WTC11 (cell line): Measurements from ENCODE around the gene DIPK2A. TPM values are rescaled to one million over a fixed set of nuclear protein-coding genes. Genes with fewer than 3 reads are reported as not detected.
A peak's percentile ranks its signal among the peaks of the same experiment; 100 is the strongest.

ENCODE experiments used
- ATAC-seq: fragments of 200-7000 bp; cut with Tn5 transposase; 2 replicates; pipeline ENCODE4 v1.10.0; 2021; ENCODE audit warnings: mild to moderate bottlenecking, moderate library complexity
- CTCF ChIA-PET: fragments of 300-600 bp; sonication (Branson Sonifier 250); formaldehyde crosslinking; loops from one replicate; lab custom pipeline; 2021; ENCODE audit warnings: antibody characterized with exemption; lab: Charles Lee
- POLR2A ChIA-PET: fragments of 350-600 bp; sonication (Branson Sonifier 250); formaldehyde crosslinking; loops from one replicate; lab custom pipeline; 2021; ENCODE audit warnings: antibody characterized with exemption; lab: Charles Lee
- DNase-seq: peaks from one replicate; pipeline ENCODE4 v3.0.0; 2021; ENCODE audit warnings: low spot score
- H3K27ac Mint-ChIP-seq: 2 replicates; pipeline ENCODE4 v1.8.0; 2021; ENCODE audit warnings: mixed read lengths
- H3K27me3 Mint-ChIP-seq: 2 replicates; pipeline ENCODE4 v1.8.0; 2021; ENCODE audit warnings: low read depth, mild to moderate bottlenecking, moderate library complexity, mixed read lengths
- H3K36me3 Mint-ChIP-seq: 2 replicates; pipeline ENCODE4 v1.8.0; 2021; ENCODE audit warnings: mixed read lengths
- H3K4me1 Mint-ChIP-seq: 2 replicates; pipeline ENCODE4 v1.8.0; 2022; ENCODE audit warnings: mixed read lengths
- H3K4me3 Mint-ChIP-seq: 2 replicates; pipeline ENCODE4 v1.8.0; 2021; ENCODE audit warnings: mild to moderate bottlenecking, moderate library complexity, mixed read lengths
- H3K9me3 Mint-ChIP-seq: 2 replicates; pipeline ENCODE4 v1.8.0; 2021; ENCODE audit warnings: mixed read lengths
- CBFB ChIP-seq: sonication (generic); formaldehyde crosslinking; IDR thresholded peaks from 2 replicates; pipeline ENCODE4 v1.8.1; 2022; ENCODE audit warnings: mild to moderate bottlenecking, low read depth, missing genetic modification reagents
- ESRRA ChIP-seq: sonication (generic); formaldehyde crosslinking; IDR thresholded peaks from 2 replicates; pipeline ENCODE4 v1.8.1; 2022; ENCODE audit warnings: mild to moderate bottlenecking, missing genetic modification reagents, borderline replicate concordance
- FOXK1 ChIP-seq: sonication (generic); formaldehyde crosslinking; IDR thresholded peaks from 2 replicates; pipeline ENCODE4 v1.8.0; 2022; ENCODE audit warnings: mild to moderate bottlenecking, moderate library complexity, missing genetic modification reagents
- GTF2I ChIP-seq: fragments of 250-450 bp; sonication (Bioruptor Pico); conservative IDR thresholded peaks from 2 replicates; pipeline ENCODE4 v1.4.0; 2021; ENCODE audit warnings: mild to moderate bottlenecking
- TEAD1 ChIP-seq: sonication (generic); formaldehyde crosslinking; IDR thresholded peaks from 2 replicates; pipeline ENCODE4 v1.8.0; 2022; ENCODE audit warnings: mild to moderate bottlenecking, missing genetic modification reagents
- ZNF138 ChIP-seq: sonication (generic); formaldehyde crosslinking; conservative IDR thresholded peaks from 2 replicates; pipeline ENCODE4 v1.8.1; 2022; ENCODE audit warnings: mild to moderate bottlenecking, moderate library complexity, missing genetic modification reagents
- ZNF219 ChIP-seq: sonication (generic); formaldehyde crosslinking; IDR thresholded peaks from 2 replicates; pipeline ENCODE4 v1.8.0; 2023; ENCODE audit warnings: missing genetic modification reagents, mild to moderate bottlenecking, borderline replicate concordance
- ZNF232 ChIP-seq: sonication (generic); formaldehyde crosslinking; IDR thresholded peaks from 2 replicates; pipeline ENCODE4 v1.8.0; 2022; ENCODE audit warnings: mild to moderate bottlenecking, missing genetic modification reagents
- ZNF423 ChIP-seq: fragments of 250-450 bp; sonication (Bioruptor Pico); IDR thresholded peaks from 2 replicates; pipeline ENCODE4 v2.1.2; 2022; ENCODE audit warnings: mild to moderate bottlenecking, moderate library complexity
- total RNA-seq: library from RNA; stranded (reverse); gene quantifications from 3 replicates; pipeline ENCODE4 v1.2.3, GENCODE V29; 2021
- TF ChIP-seq, protein P1 (sequence below): fragments of 250-450 bp; sonication (Bioruptor Pico); IDR thresholded peaks from 2 replicates; pipeline ENCODE4 v1.9.0; 2021; ENCODE audit warnings: mild to moderate bottlenecking, borderline replicate concordance
- TF ChIP-seq, protein P2 (sequence below): fragments of 250-450 bp; sonication (Bioruptor Pico); IDR thresholded peaks from 2 replicates; pipeline ENCODE4 v1.9.0; 2021; ENCODE audit warnings: mild to moderate bottlenecking
- TF ChIP-seq, protein P3 (sequence below): sonication (generic); formaldehyde crosslinking; IDR thresholded peaks from 2 replicates; pipeline ENCODE4 v1.8.0; 2022; ENCODE audit warnings: mild to moderate bottlenecking, missing genetic modification reagents
- TF ChIP-seq, protein P4 (sequence below): sonication (generic); formaldehyde crosslinking; IDR thresholded peaks from 2 replicates; pipeline ENCODE4 v1.8.0; 2023; ENCODE audit warnings: missing genetic modification reagents, mild to moderate bottlenecking, borderline replicate concordance
- TF ChIP-seq, protein P5 (sequence below): sonication (generic); formaldehyde crosslinking; IDR thresholded peaks from 2 replicates; pipeline ENCODE4 v1.8.1; 2023; ENCODE audit warnings: mild to moderate bottlenecking, missing genetic modification reagents, moderate library complexity
- TF ChIP-seq, protein P6 (sequence below): sonication (generic); formaldehyde crosslinking; IDR thresholded peaks from 2 replicates; pipeline ENCODE4 v1.8.1; 2022; ENCODE audit warnings: low read depth, missing genetic modification reagents, borderline replicate concordance
- TF ChIP-seq, protein P7 (sequence below): sonication (generic); formaldehyde crosslinking; IDR thresholded peaks from 2 replicates; pipeline ENCODE4 v1.8.0; 2023; ENCODE audit warnings: mild to moderate bottlenecking, missing genetic modification reagents

DIPK2A gene
- total RNA-seq, 1 experiment from 2014 or later = 35.1 TPM

DNA sequence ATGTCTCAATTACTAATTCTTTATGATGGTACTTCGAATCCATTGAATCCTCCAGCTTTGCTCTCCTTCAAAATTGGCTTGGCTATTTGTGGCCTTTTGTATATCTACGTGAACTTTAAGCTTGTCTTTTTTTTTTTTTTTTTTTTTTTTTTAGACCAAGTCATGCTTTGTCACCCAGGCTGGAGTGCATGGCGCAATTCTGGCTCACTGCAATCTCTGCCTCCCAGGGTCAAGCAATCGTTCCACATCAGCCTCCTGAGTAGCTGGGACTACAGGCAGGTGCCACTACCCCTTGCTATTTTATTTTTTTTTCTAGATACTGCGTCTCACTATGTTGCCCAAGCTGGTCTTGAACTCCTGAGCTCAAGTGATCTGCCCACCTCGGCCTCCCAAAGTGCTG lies 7.7 kb upstream of the DIPK2A start (continued):
- TF ChIP-seq, protein P1, sequence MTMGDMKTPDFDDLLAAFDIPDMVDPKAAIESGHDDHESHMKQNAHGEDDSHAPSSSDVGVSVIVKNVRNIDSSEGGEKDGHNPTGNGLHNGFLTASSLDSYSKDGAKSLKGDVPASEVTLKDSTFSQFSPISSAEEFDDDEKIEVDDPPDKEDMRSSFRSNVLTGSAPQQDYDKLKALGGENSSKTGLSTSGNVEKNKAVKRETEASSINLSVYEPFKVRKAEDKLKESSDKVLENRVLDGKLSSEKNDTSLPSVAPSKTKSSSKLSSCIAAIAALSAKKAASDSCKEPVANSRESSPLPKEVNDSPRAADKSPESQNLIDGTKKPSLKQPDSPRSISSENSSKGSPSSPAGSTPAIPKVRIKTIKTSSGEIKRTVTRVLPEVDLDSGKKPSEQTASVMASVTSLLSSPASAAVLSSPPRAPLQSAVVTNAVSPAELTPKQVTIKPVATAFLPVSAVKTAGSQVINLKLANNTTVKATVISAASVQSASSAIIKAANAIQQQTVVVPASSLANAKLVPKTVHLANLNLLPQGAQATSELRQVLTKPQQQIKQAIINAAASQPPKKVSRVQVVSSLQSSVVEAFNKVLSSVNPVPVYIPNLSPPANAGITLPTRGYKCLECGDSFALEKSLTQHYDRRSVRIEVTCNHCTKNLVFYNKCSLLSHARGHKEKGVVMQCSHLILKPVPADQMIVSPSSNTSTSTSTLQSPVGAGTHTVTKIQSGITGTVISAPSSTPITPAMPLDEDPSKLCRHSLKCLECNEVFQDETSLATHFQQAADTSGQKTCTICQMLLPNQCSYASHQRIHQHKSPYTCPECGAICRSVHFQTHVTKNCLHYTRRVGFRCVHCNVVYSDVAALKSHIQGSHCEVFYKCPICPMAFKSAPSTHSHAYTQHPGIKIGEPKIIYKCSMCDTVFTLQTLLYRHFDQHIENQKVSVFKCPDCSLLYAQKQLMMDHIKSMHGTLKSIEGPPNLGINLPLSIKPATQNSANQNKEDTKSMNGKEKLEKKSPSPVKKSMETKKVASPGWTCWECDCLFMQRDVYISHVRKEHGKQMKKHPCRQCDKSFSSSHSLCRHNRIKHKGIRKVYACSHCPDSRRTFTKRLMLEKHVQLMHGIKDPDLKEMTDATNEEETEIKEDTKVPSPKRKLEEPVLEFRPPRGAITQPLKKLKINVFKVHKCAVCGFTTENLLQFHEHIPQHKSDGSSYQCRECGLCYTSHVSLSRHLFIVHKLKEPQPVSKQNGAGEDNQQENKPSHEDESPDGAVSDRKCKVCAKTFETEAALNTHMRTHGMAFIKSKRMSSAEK (CRISPR knock-in tag) = no peak

DNA sequence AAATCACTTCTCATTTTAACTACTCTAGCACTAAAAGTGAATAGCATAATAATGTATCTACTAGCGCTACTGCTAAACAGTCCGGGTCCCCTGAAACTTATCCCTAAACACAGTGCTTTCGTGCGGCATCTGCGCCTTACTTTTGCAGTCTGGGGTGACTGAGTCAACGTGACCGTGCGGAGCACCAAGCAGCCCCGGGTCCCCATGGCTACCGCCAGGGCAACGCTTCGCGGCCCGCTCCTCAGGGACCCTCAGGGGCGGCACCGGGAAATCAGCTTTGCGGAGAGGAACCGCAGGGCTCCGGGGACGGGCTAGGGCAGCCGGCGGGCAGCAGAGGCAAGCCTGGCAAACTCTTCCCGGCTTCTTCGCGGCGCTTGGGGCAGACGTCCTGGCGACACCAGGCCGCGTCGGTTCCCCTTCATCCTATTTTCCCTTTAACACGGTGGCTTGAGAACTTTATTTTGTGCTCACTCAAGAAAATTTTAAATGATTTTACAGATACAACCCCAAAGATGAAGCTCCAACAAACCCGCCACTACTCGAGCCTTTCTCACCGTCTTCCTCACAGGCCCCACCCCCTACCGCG lies 757 bp upstream of the DIPK2A start:
- TF ChIP-seq ESRRA (no peak), GTF2I (CRISPR knock-in tag) (no peak), ZNF232 (CRISPR knock-in tag) (no peak), ZNF423 (CRISPR knock-in tag) (0 out of 2 replicates have a peak, but pooled peaks have one; percentile 19), FOXK1 (0 out of 2 replicates have a peak, but pooled peaks have one; percentile 39), CBFB (CRISPR knock-in tag) (no peak), ZNF219 (CRISPR knock-in tag) (no peak), ZNF138 (CRISPR knock-in tag) (no peak), TEAD1 (CRISPR knock-in tag) (0 out of 2 replicates have a peak, but pooled peaks have one; percentile 15)
- TF ChIP-seq, protein P2, sequence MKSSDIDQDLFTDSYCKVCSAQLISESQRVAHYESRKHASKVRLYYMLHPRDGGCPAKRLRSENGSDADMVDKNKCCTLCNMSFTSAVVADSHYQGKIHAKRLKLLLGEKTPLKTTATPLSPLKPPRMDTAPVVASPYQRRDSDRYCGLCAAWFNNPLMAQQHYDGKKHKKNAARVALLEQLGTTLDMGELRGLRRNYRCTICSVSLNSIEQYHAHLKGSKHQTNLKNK (CRISPR knock-in tag) = no peak
- TF ChIP-seq, protein P3, sequence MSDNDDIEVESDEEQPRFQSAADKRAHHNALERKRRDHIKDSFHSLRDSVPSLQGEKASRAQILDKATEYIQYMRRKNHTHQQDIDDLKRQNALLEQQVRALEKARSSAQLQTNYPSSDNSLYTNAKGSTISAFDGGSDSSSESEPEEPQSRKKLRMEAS (CRISPR knock-in tag) = peak; percentile 32; the same call in 1 of the 2 replicates
- TF ChIP-seq, protein P4, sequence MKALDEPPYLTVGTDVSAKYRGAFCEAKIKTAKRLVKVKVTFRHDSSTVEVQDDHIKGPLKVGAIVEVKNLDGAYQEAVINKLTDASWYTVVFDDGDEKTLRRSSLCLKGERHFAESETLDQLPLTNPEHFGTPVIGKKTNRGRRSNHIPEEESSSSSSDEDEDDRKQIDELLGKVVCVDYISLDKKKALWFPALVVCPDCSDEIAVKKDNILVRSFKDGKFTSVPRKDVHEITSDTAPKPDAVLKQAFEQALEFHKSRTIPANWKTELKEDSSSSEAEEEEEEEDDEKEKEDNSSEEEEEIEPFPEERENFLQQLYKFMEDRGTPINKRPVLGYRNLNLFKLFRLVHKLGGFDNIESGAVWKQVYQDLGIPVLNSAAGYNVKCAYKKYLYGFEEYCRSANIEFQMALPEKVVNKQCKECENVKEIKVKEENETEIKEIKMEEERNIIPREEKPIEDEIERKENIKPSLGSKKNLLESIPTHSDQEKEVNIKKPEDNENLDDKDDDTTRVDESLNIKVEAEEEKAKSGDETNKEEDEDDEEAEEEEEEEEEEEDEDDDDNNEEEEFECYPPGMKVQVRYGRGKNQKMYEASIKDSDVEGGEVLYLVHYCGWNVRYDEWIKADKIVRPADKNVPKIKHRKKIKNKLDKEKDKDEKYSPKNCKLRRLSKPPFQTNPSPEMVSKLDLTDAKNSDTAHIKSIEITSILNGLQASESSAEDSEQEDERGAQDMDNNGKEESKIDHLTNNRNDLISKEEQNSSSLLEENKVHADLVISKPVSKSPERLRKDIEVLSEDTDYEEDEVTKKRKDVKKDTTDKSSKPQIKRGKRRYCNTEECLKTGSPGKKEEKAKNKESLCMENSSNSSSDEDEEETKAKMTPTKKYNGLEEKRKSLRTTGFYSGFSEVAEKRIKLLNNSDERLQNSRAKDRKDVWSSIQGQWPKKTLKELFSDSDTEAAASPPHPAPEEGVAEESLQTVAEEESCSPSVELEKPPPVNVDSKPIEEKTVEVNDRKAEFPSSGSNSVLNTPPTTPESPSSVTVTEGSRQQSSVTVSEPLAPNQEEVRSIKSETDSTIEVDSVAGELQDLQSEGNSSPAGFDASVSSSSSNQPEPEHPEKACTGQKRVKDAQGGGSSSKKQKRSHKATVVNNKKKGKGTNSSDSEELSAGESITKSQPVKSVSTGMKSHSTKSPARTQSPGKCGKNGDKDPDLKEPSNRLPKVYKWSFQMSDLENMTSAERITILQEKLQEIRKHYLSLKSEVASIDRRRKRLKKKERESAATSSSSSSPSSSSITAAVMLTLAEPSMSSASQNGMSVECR (CRISPR knock-in tag) = 0 out of 2 replicates have a peak, but pooled peaks have one; percentile 35
- TF ChIP-seq, protein P5, sequence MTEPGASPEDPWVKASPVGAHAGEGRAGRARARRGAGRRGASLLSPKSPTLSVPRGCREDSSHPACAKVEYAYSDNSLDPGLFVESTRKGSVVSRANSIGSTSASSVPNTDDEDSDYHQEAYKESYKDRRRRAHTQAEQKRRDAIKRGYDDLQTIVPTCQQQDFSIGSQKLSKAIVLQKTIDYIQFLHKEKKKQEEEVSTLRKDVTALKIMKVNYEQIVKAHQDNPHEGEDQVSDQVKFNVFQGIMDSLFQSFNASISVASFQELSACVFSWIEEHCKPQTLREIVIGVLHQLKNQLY (CRISPR knock-in tag) = no peak
- TF ChIP-seq, protein P6, sequence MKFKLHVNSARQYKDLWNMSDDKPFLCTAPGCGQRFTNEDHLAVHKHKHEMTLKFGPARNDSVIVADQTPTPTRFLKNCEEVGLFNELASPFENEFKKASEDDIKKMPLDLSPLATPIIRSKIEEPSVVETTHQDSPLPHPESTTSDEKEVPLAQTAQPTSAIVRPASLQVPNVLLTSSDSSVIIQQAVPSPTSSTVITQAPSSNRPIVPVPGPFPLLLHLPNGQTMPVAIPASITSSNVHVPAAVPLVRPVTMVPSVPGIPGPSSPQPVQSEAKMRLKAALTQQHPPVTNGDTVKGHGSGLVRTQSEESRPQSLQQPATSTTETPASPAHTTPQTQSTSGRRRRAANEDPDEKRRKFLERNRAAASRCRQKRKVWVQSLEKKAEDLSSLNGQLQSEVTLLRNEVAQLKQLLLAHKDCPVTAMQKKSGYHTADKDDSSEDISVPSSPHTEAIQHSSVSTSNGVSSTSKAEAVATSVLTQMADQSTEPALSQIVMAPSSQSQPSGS (CRISPR knock-in tag) = no peak
- TF ChIP-seq, protein P7, sequence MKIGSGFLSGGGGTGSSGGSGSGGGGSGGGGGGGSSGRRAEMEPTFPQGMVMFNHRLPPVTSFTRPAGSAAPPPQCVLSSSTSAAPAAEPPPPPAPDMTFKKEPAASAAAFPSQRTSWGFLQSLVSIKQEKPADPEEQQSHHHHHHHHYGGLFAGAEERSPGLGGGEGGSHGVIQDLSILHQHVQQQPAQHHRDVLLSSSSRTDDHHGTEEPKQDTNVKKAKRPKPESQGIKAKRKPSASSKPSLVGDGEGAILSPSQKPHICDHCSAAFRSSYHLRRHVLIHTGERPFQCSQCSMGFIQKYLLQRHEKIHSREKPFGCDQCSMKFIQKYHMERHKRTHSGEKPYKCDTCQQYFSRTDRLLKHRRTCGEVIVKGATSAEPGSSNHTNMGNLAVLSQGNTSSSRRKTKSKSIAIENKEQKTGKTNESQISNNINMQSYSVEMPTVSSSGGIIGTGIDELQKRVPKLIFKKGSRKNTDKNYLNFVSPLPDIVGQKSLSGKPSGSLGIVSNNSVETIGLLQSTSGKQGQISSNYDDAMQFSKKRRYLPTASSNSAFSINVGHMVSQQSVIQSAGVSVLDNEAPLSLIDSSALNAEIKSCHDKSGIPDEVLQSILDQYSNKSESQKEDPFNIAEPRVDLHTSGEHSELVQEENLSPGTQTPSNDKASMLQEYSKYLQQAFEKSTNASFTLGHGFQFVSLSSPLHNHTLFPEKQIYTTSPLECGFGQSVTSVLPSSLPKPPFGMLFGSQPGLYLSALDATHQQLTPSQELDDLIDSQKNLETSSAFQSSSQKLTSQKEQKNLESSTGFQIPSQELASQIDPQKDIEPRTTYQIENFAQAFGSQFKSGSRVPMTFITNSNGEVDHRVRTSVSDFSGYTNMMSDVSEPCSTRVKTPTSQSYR (CRISPR knock-in tag) = no peak
- ChIA-PET CTCF (interaction anchor here (0.5 to 2.6 kb wide), 14 partner anchors 7 to 1588 kb away, joined by 3 to 18 read pairs (median 3); no protein-coding TSS in a partner anchor), POLR2A (interaction anchor here (0.6 to 1.8 kb wide), 17 partner anchors 9 to 969 kb away, joined by 3 to 10 read pairs (median 4); partner anchors contain the start of genes SLC9A9 and U2SURP)
- DNase-seq (peak; percentile 75), ATAC-seq (peak; percentile 23)
- Mint-ChIP-seq H3K27ac (peak overlapping the region; percentile 98), H3K36me3 (no peaks in the 10 kb centered on the region), H3K27me3 (no peaks in the 10 kb centered on the region; the same call in none of the 2 replicates), H3K9me3 (no peaks in the 10 kb centered on the region), H3K4me3 (peak overlapping the region; percentile 93), H3K4me1 (peaks cover 30% of the 10 kb centered on the region)
